HepG2 (cell line): ENCODE results near the gene SASH3. TPM values are rescaled to one million over a fixed set of nuclear protein-coding genes. Genes with fewer than 3 reads are reported as not detected.
A peak's percentile ranks its signal among the peaks of the same experiment; 100 is the strongest.

Source experiments
- ARID3A ChIP-seq: IDR thresholded peaks from 2 replicates; pipeline ENCODE4 v1.6.1; 2012; ENCODE audit warnings: low read depth, low read length, improper control_type of control experiment
- BCL6 ChIP-seq: IDR thresholded peaks from 2 replicates; pipeline ENCODE4 v1.6.1; 2016; ENCODE audit warnings: missing genetic modification reagents, missing compliant biosample characterization
- GFI1 ChIP-seq: sonication (generic); formaldehyde crosslinking; IDR thresholded peaks from 2 replicates; pipeline ENCODE4 v1.5.0; 2020; ENCODE audit warnings: missing genetic modification reagents, mild to moderate bottlenecking, borderline replicate concordance
- HMGXB3 ChIP-seq: sonication (generic); formaldehyde crosslinking; IDR thresholded peaks from 2 replicates; pipeline ENCODE4 v1.4.0; 2020; ENCODE audit warnings: missing genetic modification reagents, borderline replicate concordance
- HNF4G ChIP-seq, 2 experiments: sonication (generic) in 1 of 2; formaldehyde crosslinking in 1 of 2; IDR thresholded peaks; 2 replicates each; pipeline versions ENCODE4 v1.4.0 to v1.6.1; 2011 to 2020; ENCODE audit warnings: borderline replicate concordance in 2 of 2, low read depth in 2 of 2, mild to moderate bottlenecking in 2 of 2, low read length in 1 of 2, missing genetic modification reagents in 1 of 2, moderate library complexity in 1 of 2
- HOMEZ ChIP-seq: IDR thresholded peaks from 2 replicates; pipeline ENCODE4 v1.6.1; 2016; ENCODE audit warnings: low read depth
- PLSCR1 ChIP-seq: sonication (generic); formaldehyde crosslinking; IDR thresholded peaks from 2 replicates; pipeline ENCODE4 v1.5.0; 2020; ENCODE audit warnings: missing genetic modification reagents, mild to moderate bottlenecking, borderline replicate concordance
- RAD21 ChIP-seq: fragments of 450-650 bp; formaldehyde crosslinking; IDR thresholded peaks from 2 replicates; pipeline ENCODE4 v1.5.0; 2020; ENCODE audit warnings: mild to moderate bottlenecking
- SMAD3 ChIP-seq: sonication (generic); formaldehyde crosslinking; IDR thresholded peaks from 2 replicates; pipeline ENCODE4 v1.4.0; 2020; ENCODE audit warnings: missing genetic modification reagents
- SP5 ChIP-seq: IDR thresholded peaks from 2 replicates; pipeline ENCODE4 v1.6.1; 2016; ENCODE audit warnings: low read depth, borderline replicate concordance
- TFAP4 ChIP-seq: sonication (generic); IDR thresholded peaks from 2 replicates; pipeline ENCODE4 v1.6.1; 2016; ENCODE audit warnings: low read depth, borderline replicate concordance
- U2AF2 ChIP-seq: fragments of 200-400 bp; formaldehyde crosslinking; IDR thresholded peaks from 2 replicates; pipeline ENCODE4 v1.6.1; 2017; ENCODE audit warnings: low read depth, mild to moderate bottlenecking, low read length
- ZNF143 ChIP-seq: sonication (generic); formaldehyde crosslinking; IDR thresholded peaks from 2 replicates; pipeline ENCODE4 v1.4.0; 2020; ENCODE audit warnings: missing genetic modification reagents
- ZNF253 ChIP-seq: sonication (generic); formaldehyde crosslinking; IDR thresholded peaks from 2 replicates; pipeline ENCODE4 v1.8.0; 2022; ENCODE audit warnings: mild to moderate bottlenecking, missing genetic modification reagents, borderline replicate concordance
- ZNF350 ChIP-seq: sonication (generic); formaldehyde crosslinking; IDR thresholded peaks from 2 replicates; pipeline ENCODE4 v1.4.0; 2020; ENCODE audit warnings: mild to moderate bottlenecking, low read depth, missing genetic modification reagents, borderline replicate concordance
- ZNF451 ChIP-seq: sonication (generic); formaldehyde crosslinking; IDR thresholded peaks from 2 replicates; pipeline ENCODE4 v1.5.0; 2020; ENCODE audit warnings: mild to moderate bottlenecking, missing genetic modification reagents
- ZNF503 ChIP-seq: sonication (generic); formaldehyde crosslinking; IDR thresholded peaks from 2 replicates; pipeline ENCODE4 v1.4.0; 2020; ENCODE audit warnings: missing genetic modification reagents
- ZNF605 ChIP-seq: sonication (generic); formaldehyde crosslinking; IDR thresholded peaks from 2 replicates; pipeline ENCODE4 v1.8.0; 2022; ENCODE audit warnings: mild to moderate bottlenecking, missing genetic modification reagents
- ZNF891 ChIP-seq: sonication (generic); formaldehyde crosslinking; IDR thresholded peaks from 2 replicates; pipeline ENCODE4 v1.5.0; 2020; ENCODE audit warnings: mild to moderate bottlenecking, missing genetic modification reagents
- polyA plus RNA-seq, 8 experiments: library from polyadenylated mRNA; depleted of rRNA in 3 of 8; stranded (reverse) in 7 of 8; unstranded in 1 of 8; fragments of >200 nt; fragmentation: Illumina TruSeq in 4 of 8; extraction: Trizol in 4 of 8; gene quantifications; 2 replicates each; pipeline versions ENCODE4 v1.2.1 to v1.2.3, GENCODE V29; 2011 to 2016; ENCODE audit warnings: low read depth in 4 of 8, missing spikeins in 1 of 8, mixed read lengths in 1 of 8; ENCODE audit not compliant: insufficient read depth in 1 of 8
- total RNA-seq, 5 experiments: library from RNA; depleted of rRNA; stranded (reverse); fragments of >200 nt; fragmentation: Illumina TruSeq; extraction: Trizol; gene quantifications; 2 replicates each; pipeline ENCODE4 v1.2.3, GENCODE V29; 2016; ENCODE audit warnings: low read depth in 1 of 5

The SASH3 gene
- total and polyA plus RNA-seq, 2 of the 13 experiments (the other 11 are each of a cell fraction or from before 2014, with no cell fraction given), result 0.08 TPM; not detected in 1

- TF ChIP-seq HMGXB3 (CRISPR knock-in tag), result no peak
- TF ChIP-seq SMAD3 (CRISPR knock-in tag), result no peak
- TF ChIP-seq ZNF253 (CRISPR knock-in tag), result no peak
- TF ChIP-seq RAD21 (CRISPR knock-in tag), result no peak
- no peak for TF ChIP-seq ZNF605 (CRISPR knock-in tag)
- TF ChIP-seq TFAP4, result peak; percentile 84
- TF ChIP-seq BCL6 (CRISPR knock-in tag), result 0 out of 2 replicates have a peak, but pooled peaks have one; percentile 23
- no peak for TF ChIP-seq ZNF350
- TF ChIP-seq ZNF451 (CRISPR knock-in tag), result no peak
- TF ChIP-seq ZNF143 (CRISPR knock-in tag), result no peak
- TF ChIP-seq ZNF503 (CRISPR knock-in tag), result no peak
- no peak for TF ChIP-seq U2AF2
- TF ChIP-seq HOMEZ (CRISPR knock-in tag), result no peak
- TF ChIP-seq GFI1, result no peak
- 0 out of 2 replicates have a peak, but pooled peaks have one; percentile 14 for TF ChIP-seq SP5 (CRISPR knock-in tag)
- no peak for TF ChIP-seq ARID3A
- peak; percentile 63 for TF ChIP-seq HNF4G (IDR thresholded peaks at IDR 0.05; ENCODE audit: borderline replicate concordance, low read depth, low read length)
- no peak for TF ChIP-seq HNF4G (CRISPR knock-in tag; IDR thresholded peaks at IDR 0.05; ENCODE audit: borderline replicate concordance, low read depth)
- TF ChIP-seq PLSCR1, result no peak
- no peak for TF ChIP-seq ZNF891 (CRISPR knock-in tag)
These were observed 43.3 kb upstream of the SASH3 start (continued) for GRCh38 chrX:129736491-129736890.
